ENCODE data around the gene PHF12.

Gene PHF12

DNA sequence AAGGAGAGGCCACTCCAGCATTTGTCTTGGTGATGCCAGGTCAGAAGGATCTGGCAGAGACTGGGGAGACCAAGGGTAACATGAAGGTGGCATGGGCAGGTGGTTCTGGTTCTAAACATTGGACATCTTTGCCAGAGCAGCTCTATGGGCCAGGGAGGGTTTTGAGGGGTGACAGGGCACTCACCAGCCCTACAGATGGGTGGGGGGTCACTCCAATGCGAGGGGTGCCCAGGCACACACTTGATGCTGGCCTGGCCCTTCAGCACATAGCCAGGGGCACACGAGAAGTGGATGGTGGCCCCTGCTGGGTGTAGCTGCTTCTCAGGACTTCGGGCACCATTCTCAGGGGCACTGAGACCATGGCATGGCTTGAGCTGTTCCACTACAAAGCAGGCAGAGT, 5.5 kb upstream of the PHF12 start:
- TF ChIP-seq CEBPB (IDR thresholded peaks at IDR 0.05): no peak
- TF ChIP-seq TAF1 (IDR thresholded peaks at IDR 0.05; ENCODE audit: low read depth): no peak
- TF ChIP-seq, protein P1, sequence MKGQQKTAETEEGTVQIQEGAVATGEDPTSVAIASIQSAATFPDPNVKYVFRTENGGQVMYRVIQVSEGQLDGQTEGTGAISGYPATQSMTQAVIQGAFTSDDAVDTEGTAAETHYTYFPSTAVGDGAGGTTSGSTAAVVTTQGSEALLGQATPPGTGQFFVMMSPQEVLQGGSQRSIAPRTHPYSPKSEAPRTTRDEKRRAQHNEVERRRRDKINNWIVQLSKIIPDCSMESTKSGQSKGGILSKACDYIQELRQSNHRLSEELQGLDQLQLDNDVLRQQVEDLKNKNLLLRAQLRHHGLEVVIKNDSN (IDR thresholded peaks at IDR 0.05): no peak
- no peak for TF ChIP-seq YY1 (IDR thresholded peaks at IDR 0.05; ENCODE audit: low read depth)

DNA sequence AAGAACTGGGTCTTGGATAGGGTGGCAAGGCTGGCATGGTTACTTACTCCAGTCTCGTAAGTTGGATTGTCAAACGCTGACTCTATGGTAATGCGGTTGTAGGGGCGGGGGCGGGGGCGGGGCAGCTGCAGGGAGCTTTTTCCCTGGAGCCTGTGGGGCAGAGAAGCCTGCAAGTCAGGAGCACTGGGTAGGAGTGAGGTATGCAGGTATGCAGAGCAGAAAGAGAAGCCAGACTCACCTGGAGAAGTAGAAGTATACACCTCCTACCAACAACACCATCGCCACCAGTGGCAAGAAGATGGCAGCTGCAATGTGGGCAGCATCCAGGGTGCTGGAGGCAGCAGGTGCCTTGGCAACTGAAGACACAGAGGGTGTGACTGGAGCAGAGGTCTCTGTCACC, 4.8 kb upstream of the PHF12 start:
- TF ChIP-seq TEAD4 (IDR thresholded peaks at IDR 0.05): no peak
- TF ChIP-seq EP300 (IDR thresholded peaks at IDR 0.05; ENCODE audit: borderline replicate concordance): no peak
- no peak for TF ChIP-seq YY1 (IDR thresholded peaks at IDR 0.05; ENCODE audit: low read depth)
- TF ChIP-seq FOXM1 (IDR thresholded peaks at IDR 0.05; ENCODE audit: borderline replicate concordance, low read depth): no peak
- TF ChIP-seq TAF1 (IDR thresholded peaks at IDR 0.05; ENCODE audit: low read depth): no peak
- no peak for TF ChIP-seq RAD21 (IDR thresholded peaks at IDR 0.05; ENCODE audit: low read depth)
- TF ChIP-seq CEBPB (IDR thresholded peaks at IDR 0.05): no peak
- TF ChIP-seq, protein P2, sequence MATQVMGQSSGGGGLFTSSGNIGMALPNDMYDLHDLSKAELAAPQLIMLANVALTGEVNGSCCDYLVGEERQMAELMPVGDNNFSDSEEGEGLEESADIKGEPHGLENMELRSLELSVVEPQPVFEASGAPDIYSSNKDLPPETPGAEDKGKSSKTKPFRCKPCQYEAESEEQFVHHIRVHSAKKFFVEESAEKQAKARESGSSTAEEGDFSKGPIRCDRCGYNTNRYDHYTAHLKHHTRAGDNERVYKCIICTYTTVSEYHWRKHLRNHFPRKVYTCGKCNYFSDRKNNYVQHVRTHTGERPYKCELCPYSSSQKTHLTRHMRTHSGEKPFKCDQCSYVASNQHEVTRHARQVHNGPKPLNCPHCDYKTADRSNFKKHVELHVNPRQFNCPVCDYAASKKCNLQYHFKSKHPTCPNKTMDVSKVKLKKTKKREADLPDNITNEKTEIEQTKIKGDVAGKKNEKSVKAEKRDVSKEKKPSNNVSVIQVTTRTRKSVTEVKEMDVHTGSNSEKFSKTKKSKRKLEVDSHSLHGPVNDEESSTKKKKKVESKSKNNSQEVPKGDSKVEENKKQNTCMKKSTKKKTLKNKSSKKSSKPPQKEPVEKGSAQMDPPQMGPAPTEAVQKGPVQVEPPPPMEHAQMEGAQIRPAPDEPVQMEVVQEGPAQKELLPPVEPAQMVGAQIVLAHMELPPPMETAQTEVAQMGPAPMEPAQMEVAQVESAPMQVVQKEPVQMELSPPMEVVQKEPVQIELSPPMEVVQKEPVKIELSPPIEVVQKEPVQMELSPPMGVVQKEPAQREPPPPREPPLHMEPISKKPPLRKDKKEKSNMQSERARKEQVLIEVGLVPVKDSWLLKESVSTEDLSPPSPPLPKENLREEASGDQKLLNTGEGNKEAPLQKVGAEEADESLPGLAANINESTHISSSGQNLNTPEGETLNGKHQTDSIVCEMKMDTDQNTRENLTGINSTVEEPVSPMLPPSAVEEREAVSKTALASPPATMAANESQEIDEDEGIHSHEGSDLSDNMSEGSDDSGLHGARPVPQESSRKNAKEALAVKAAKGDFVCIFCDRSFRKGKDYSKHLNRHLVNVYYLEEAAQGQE (IDR thresholded peaks at IDR 0.05; ENCODE audit: low read depth): no peak
- TF ChIP-seq, protein P1 (IDR thresholded peaks at IDR 0.05): no peak
- no peak for TF ChIP-seq NFIC (IDR thresholded peaks at IDR 0.05)
- no peak for TF ChIP-seq CREB1 (IDR thresholded peaks at IDR 0.05; ENCODE audit: low read depth)

DNA sequence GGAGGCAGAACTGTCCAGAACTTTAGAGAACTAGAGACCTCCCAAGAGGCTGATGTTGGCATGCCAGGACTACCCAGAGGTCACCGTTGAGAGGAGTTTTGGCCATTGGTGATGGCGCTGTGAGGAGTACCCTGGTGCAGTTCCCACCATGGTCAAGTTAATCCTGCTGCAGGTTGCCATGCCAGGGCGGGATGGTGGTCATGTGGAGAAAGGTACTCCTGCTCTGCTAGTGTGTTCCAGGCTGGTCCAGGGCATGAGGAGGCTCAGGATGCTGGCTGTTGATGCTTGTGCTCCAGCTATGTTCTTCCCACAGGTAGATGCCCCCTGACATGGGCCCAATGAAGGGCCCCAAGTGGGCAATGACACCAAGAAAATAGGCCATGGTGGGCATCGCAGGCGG, 4.1 kb upstream of the PHF12 start:
- TF ChIP-seq ZBTB7A (IDR thresholded peaks at IDR 0.05; ENCODE audit: low read depth) (no peak), EGR1 (IDR thresholded peaks at IDR 0.05) (no peak), TAF1 (IDR thresholded peaks at IDR 0.05; ENCODE audit: low read depth) (no peak), TEAD4 (IDR thresholded peaks at IDR 0.05) (no peak), CEBPB (IDR thresholded peaks at IDR 0.05) (no peak), CREB1 (IDR thresholded peaks at IDR 0.05; ENCODE audit: low read depth) (no peak), NFIC (IDR thresholded peaks at IDR 0.05) (no peak), TCF12 (IDR thresholded peaks at IDR 0.05; ENCODE audit: low read depth) (no peak), RAD21 (IDR thresholded peaks at IDR 0.05; ENCODE audit: low read depth) (no peak), EP300 (IDR thresholded peaks at IDR 0.05; ENCODE audit: borderline replicate concordance) (no peak), FOXM1 (IDR thresholded peaks at IDR 0.05; ENCODE audit: borderline replicate concordance, low read depth) (no peak)
- TF ChIP-seq, protein P1 (IDR thresholded peaks at IDR 0.05): no peak
- TF ChIP-seq, protein P2 (IDR thresholded peaks at IDR 0.05; ENCODE audit: low read depth): no peak

DNA sequence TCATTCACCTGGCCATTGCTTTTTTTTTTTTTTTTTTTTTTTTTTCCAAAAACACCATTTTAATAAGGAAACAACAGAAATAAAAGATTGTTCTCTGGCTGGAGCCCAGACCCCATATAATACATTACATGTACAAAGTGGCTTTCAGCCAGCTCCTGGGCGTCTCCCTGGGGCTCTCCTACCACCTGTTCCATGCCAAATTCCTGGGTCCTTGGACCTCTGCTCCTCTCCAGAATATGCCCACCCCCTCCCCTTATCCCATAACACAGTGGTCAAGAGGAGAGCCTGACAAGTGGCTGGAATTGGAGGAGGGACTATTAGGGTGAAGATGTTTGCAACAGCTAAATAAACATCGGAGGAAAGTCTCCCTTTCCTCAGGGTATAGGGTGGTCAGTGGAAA, 3.6 kb upstream of the PHF12 start:
- TF ChIP-seq EGR1 (IDR thresholded peaks at IDR 0.05) (no peak), YY1 (IDR thresholded peaks at IDR 0.05; ENCODE audit: low read depth) (no peak), TAF1 (IDR thresholded peaks at IDR 0.05; ENCODE audit: low read depth) (no peak), TCF12 (IDR thresholded peaks at IDR 0.05; ENCODE audit: low read depth) (no peak), ZBTB7A (IDR thresholded peaks at IDR 0.05; ENCODE audit: low read depth) (no peak), CEBPB (IDR thresholded peaks at IDR 0.05) (no peak), RAD21 (IDR thresholded peaks at IDR 0.05; ENCODE audit: low read depth) (no peak), TEAD4 (IDR thresholded peaks at IDR 0.05) (no peak), NFIC (IDR thresholded peaks at IDR 0.05) (no peak), CREB1 (IDR thresholded peaks at IDR 0.05; ENCODE audit: low read depth) (no peak), EP300 (IDR thresholded peaks at IDR 0.05; ENCODE audit: borderline replicate concordance) (no peak), FOXM1 (IDR thresholded peaks at IDR 0.05; ENCODE audit: borderline replicate concordance, low read depth) (no peak)
- TF ChIP-seq, protein P3, sequence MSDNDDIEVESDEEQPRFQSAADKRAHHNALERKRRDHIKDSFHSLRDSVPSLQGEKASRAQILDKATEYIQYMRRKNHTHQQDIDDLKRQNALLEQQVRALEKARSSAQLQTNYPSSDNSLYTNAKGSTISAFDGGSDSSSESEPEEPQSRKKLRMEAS (IDR thresholded peaks at IDR 0.05): no peak
- TF ChIP-seq, protein P1 (IDR thresholded peaks at IDR 0.05): no peak
- TF ChIP-seq, protein P2 (IDR thresholded peaks at IDR 0.05; ENCODE audit: low read depth): no peak
